ENCODE data around the gene CKS1B.

The CKS1B gene

GRCh38 chr1:155016231-155016831 is 41.9 kb downstream of the CKS1B start:
- no peak for DNase-seq

- peak; percentile 85 for DNase-seq
Observed at GRCh38 chr1:155017041-155017945, 42.8 kb downstream of the CKS1B start.

- DNase-seq = no peak
Observed at GRCh38 chr1:155017946-155018316, 43.5 kb downstream of the CKS1B start.

GRCh38 chr1:155018617-155019348 is 44.3 kb downstream of the CKS1B start:
- no peak for DNase-seq

- no peak for DNase-seq
Observed at GRCh38 chr1:155019377-155020245, 45.1 kb downstream of the CKS1B start.

- DNase-seq = no peak
Observed at GRCh38 chr1:155022136-155022926, 47.9 kb downstream of the CKS1B start.

- DNase-seq = no peak
Observed at GRCh38 chr1:155022927-155023236, 48.4 kb downstream of the CKS1B start.

- DNase-seq = no peak
Observed at GRCh38 chr1:155023627-155024026, 49.1 kb downstream of the CKS1B start.

- no peak for DNase-seq
Observed at GRCh38 chr1:155024315-155024714, 49.8 kb downstream of the CKS1B start.

- DNase-seq = no peak
Observed at GRCh38 chr1:155026154-155026553, 51.7 kb downstream of the CKS1B start.

GRCh38 chr1:155026588-155026987 is 52.1 kb downstream of the CKS1B start:
- no peak for DNase-seq
